MCF 10A (cell line): ENCODE measurements around the gene UCK2. TPM values are rescaled to one million over a fixed set of nuclear protein-coding genes. Genes with fewer than 3 reads are reported as not detected.
A peak's percentile ranks its signal among the peaks of the same experiment; 100 is the strongest.

Source experiments
- BruUV-seq: library from RNA; stranded (reverse); fragments of 400-500 nt; replicated peaks from 2 replicates; lab custom pipeline; 2021; lab: Mats Ljungman, UMichigan
- CTCF ChIA-PET: fragments of 300-600 bp; sonication (Branson Sonifier 250); formaldehyde crosslinking; extraction: SDS; loops from one replicate; lab custom pipeline; 2021; ENCODE audit warnings: antibody characterized with exemption, inconsistent platforms; lab: Yijun Ruan, JAX
- POLR2A ChIA-PET: fragments of 300-600, 350-650 bp; sonication (Branson Sonifier 250); formaldehyde crosslinking; extraction: SDS; loops from one replicate; lab custom pipeline; 2020; ENCODE audit warnings: antibody characterized with exemption, inconsistent platforms; lab: Yijun Ruan, JAX
- DNase-seq: peaks from one replicate; pipeline ENCODE4 v3.0.0-alpha.2; 2018; ENCODE audit not compliant: unreplicated experiment
- H3K27ac Mint-ChIP-seq: one replicate; pipeline ENCODE4 v1.8.0; 2022; ENCODE audit warnings: mild to moderate bottlenecking, low read depth, mixed read lengths; ENCODE audit not compliant: unreplicated experiment
- H3K27me3 Mint-ChIP-seq: one replicate; pipeline ENCODE4 v1.8.0; 2022; ENCODE audit warnings: mixed read lengths; ENCODE audit not compliant: insufficient read depth, unreplicated experiment
- H3K36me3 Mint-ChIP-seq: one replicate; pipeline ENCODE4 v1.8.0; 2022; ENCODE audit warnings: mild to moderate bottlenecking, moderate library complexity, mixed read lengths; ENCODE audit not compliant: insufficient read depth, unreplicated experiment
- H3K4me1 Mint-ChIP-seq: one replicate; pipeline ENCODE4 v1.8.0; 2022; ENCODE audit warnings: mixed read lengths; ENCODE audit not compliant: insufficient read depth, unreplicated experiment
- H3K4me3 Mint-ChIP-seq: one replicate; pipeline ENCODE4 v1.8.0; 2022; ENCODE audit warnings: mild to moderate bottlenecking, moderate library complexity, mixed read lengths; ENCODE audit not compliant: unreplicated experiment
- H3K9me3 Mint-ChIP-seq: one replicate; pipeline ENCODE4 v1.8.0; 2022; ENCODE audit warnings: mixed read lengths; ENCODE audit not compliant: unreplicated experiment
- intact Hi-C: fragments of 100-400 bp; cut with micrococcal nuclease; formaldehyde crosslinking; loops from 2 replicates; pipeline ENCODE4 v1.14.1; 2022
- total RNA-seq: library from RNA; stranded (reverse); gene quantifications from 2 replicates; pipeline ENCODE4 v1.2.3, GENCODE V29; 2022
- TF ChIP-seq, protein P1 (sequence below): fragments of 200-600 bp; IDR thresholded peaks from one replicate; pipeline ENCODE4 v1.8.0; 2022; ENCODE audit warnings: antibody characterized with exemption, mild to moderate bottlenecking; ENCODE audit not compliant: unreplicated experiment

The UCK2 gene
- total RNA-seq, 1 experiment from 2014 or later, result 144 TPM

DNA sequence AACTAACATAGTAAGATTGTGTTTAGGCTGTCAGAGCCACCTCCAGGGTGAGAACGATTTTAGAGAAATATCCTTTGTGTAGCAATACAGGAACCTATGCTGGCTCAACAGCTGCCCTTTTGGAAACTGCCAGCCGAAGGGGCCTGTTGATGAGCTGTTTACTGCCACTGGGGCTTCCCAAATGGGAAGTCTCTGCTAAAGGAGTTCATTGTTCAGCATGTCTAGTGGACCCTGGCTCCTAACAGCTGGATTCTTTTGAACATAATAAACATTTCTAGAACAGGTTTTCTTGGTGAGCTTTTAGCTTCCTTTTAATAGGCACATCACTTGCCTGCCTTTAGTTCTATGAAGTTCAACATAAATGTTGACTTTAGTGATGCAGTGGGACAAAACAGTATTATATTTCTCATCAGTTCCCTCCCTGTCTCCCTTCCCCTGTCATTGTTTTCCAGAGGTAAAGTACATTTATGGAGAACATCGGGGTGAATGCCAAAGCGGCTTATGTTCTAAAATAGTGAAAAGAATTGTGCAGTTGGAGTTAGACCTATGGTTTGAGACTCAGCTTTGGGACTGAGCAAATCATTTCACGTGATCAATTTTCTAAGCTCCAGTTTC, 57.4 kb downstream of the UCK2 start:
- no TSS peak for BruUV-seq
- peaks cover 16% of the 10 kb centered on the region for H3K36me3 Mint-ChIP-seq
- ChIA-PET POLR2A (interaction anchor here (1.1 to 4.0 kb wide), 5 partner anchors 12 to 116 kb away, joined by 5 to 19 read pairs (median 8); partner anchors contain the start of genes TMCO1 and UCK2), CTCF (interaction anchor here (0.6 to 4.4 kb wide), 10 partner anchors 12 to 594 kb away, joined by 3 to 36 read pairs (median 4); no protein-coding TSS in a partner anchor)
- intact Hi-C loops, result no loop called here
- DNase-seq, result no peak
- TF ChIP-seq, protein P1, sequence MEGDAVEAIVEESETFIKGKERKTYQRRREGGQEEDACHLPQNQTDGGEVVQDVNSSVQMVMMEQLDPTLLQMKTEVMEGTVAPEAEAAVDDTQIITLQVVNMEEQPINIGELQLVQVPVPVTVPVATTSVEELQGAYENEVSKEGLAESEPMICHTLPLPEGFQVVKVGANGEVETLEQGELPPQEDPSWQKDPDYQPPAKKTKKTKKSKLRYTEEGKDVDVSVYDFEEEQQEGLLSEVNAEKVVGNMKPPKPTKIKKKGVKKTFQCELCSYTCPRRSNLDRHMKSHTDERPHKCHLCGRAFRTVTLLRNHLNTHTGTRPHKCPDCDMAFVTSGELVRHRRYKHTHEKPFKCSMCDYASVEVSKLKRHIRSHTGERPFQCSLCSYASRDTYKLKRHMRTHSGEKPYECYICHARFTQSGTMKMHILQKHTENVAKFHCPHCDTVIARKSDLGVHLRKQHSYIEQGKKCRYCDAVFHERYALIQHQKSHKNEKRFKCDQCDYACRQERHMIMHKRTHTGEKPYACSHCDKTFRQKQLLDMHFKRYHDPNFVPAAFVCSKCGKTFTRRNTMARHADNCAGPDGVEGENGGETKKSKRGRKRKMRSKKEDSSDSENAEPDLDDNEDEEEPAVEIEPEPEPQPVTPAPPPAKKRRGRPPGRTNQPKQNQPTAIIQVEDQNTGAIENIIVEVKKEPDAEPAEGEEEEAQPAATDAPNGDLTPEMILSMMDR, result no peak
- H3K27ac Mint-ChIP-seq, result peak overlapping the region; percentile 32
- no peaks in the 10 kb centered on the region for H3K9me3 Mint-ChIP-seq
- no peak overlapping the region for H3K4me3 Mint-ChIP-seq
- peaks cover 70% of the 10 kb centered on the region for H3K4me1 Mint-ChIP-seq
- no peaks in the 10 kb centered on the region for H3K27me3 Mint-ChIP-seq

DNA sequence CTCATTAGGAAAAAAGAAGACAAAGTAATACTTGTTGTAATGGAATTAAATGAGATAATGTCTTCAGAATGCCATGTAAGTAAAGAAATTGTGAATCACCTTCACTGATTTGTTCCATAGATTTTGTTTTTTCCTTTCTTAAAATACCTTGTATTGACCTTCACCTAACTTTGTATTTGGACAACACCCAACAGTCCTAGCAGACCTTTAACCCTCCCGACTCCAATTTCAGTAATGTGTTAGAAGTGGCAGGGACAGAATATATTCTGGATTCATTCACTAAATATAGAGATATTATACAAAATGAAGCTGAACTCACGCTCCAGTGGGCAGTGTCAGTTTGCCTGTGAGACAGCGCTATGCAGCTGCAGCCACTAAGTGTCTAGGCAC, 57.9 kb downstream of the UCK2 start:
- H3K36me3 Mint-ChIP-seq, result peaks cover 16% of the 10 kb centered on the region
- intact Hi-C loops, result no loop called here
- TF ChIP-seq, protein P1, result no peak
- DNase-seq, result no peak
- peaks cover 70% of the 10 kb centered on the region for H3K4me1 Mint-ChIP-seq
- no peaks in the 10 kb centered on the region for H3K27me3 Mint-ChIP-seq
- H3K27ac Mint-ChIP-seq, result peak overlapping the region; percentile 32
- H3K4me3 Mint-ChIP-seq, result no peak overlapping the region
- no peaks in the 10 kb centered on the region for H3K9me3 Mint-ChIP-seq
- POLR2A ChIA-PET, result interaction anchor here (1.1 to 4.0 kb wide), 3 partner anchors 14 to 116 kb away, joined by 5 to 19 read pairs (median 5); partner anchors contain the start of genes TMCO1 and UCK2
- BruUV-seq, result no TSS peak
- CTCF ChIA-PET, result interaction anchor here (0.6 to 4.4 kb wide), 8 partner anchors 12 to 516 kb away, joined by 3 to 36 read pairs (median 6); no protein-coding TSS in a partner anchor

DNA sequence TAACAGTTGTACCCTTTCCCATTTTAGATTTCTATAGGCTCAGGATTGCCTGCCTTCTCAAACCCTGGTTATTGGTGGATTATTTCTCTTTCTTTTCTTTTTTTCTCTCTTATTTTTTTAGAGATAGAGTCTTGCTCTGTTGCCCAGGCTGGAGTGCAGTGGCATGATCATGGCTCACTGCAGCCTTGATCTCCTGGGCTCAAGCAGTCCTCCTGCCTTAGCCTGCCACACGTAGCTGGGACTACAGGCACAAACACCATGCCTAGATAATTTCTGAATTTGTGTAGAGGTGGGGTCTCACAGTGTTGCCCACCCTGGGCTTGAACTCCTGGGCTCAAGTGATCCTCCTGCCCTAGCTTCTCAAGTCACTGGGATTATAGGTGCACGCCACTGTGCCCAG, 58.8 kb downstream of the UCK2 start:
- intact Hi-C loops, result no loop called here
- Mint-ChIP-seq H3K4me3 (no peak overlapping the region), H3K9me3 (no peaks in the 10 kb centered on the region), H3K36me3 (peaks cover 16% of the 10 kb centered on the region), H3K4me1 (peaks cover 66% of the 10 kb centered on the region), H3K27ac (no peak overlapping the region), H3K27me3 (no peaks in the 10 kb centered on the region)
- no peak for DNase-seq
- TF ChIP-seq, protein P1, result no peak
- ChIA-PET POLR2A (interaction anchor here (4.0 kb wide), 1 partner anchor 58 kb away, joined by 19 read pairs; the partner anchor contains the start of gene UCK2), CTCF (interaction anchor here (4.4 kb wide), 1 partner anchor 14 kb away, joined by 36 read pairs; no protein-coding TSS in a partner anchor)
- no TSS peak for BruUV-seq

DNA sequence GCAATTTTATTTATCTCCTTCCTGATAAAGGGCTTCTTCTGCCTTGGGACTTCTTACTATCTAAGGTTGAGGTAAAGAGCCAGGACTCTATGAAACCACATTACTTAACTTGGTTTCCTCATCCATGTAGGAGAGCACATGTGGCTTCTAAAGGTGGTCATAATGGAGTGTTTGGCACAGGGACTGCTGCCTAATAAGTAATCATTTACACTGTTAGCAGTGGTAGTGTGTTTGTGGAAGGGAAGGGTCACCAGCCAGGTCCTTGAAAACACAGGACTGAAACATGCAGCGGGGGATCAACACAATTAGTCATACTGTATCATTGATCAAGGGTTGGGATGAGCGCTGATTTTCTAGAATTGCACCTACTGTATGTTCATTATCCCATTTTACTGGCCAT, 59.6 kb downstream of the UCK2 start:
- H3K36me3 Mint-ChIP-seq, result peaks cover 21% of the 10 kb centered on the region
- no peak overlapping the region for H3K27ac Mint-ChIP-seq
- BruUV-seq, result no TSS peak
- POLR2A ChIA-PET, result no interaction called here
- intact Hi-C loops, result no loop called here
- CTCF ChIA-PET, result interaction anchor here (4.4 kb wide), 1 partner anchor 15 kb away, joined by 36 read pairs; no protein-coding TSS in a partner anchor
- H3K4me3 Mint-ChIP-seq, result no peak overlapping the region
- TF ChIP-seq, protein P1, result no peak
- no peak for DNase-seq
- no peaks in the 10 kb centered on the region for H3K27me3 Mint-ChIP-seq
- no peaks in the 10 kb centered on the region for H3K9me3 Mint-ChIP-seq
- H3K4me1 Mint-ChIP-seq, result peaks cover 70% of the 10 kb centered on the region
